PC-3 (cell line): Measurements from ENCODE around the gene UBA1. TPM values are rescaled to one million over a fixed set of nuclear protein-coding genes. Genes with fewer than 3 reads are reported as not detected.

Experiments used
- ATAC-seq: fragments of 200-7000 bp; cut with Tn5 transposase; 2 replicates; pipeline ENCODE4 v1.9.1; 2020; ENCODE audit warnings: mild to moderate bottlenecking, moderate library complexity
- BruUV-seq: library from RNA; stranded (reverse); fragments of 400-500 nt; replicated peaks from 2 replicates; lab custom pipeline; 2021; lab: Mats Ljungman, UMichigan
- CTCF ChIA-PET: fragments of 300-600 bp; sonication (Branson Sonifier 250); formaldehyde crosslinking; loops from one replicate; lab custom pipeline; 2022; ENCODE audit warnings: antibody characterized with exemption; lab: Charles Lee
- POLR2A ChIA-PET: fragments of 300-600 bp; sonication (Branson Sonifier 250); formaldehyde crosslinking; loops from one replicate; lab custom pipeline; 2022; ENCODE audit warnings: antibody characterized with exemption; ENCODE audit not compliant: unreplicated experiment; lab: Charles Lee
- DNase-seq: peaks from one replicate; pipeline ENCODE4 v3.0.0-alpha.2; 2015
- H2AFZ ChIP-seq: fragments of 300-600 bp; sonication (generic); 2 replicates; pipeline ENCODE4 v1.6.0; 2016; ENCODE audit warnings: antibody characterized with exemption, low read length
- H3F3A ChIP-seq: fragments of 300-600 bp; sonication (generic); one replicate; pipeline ENCODE4 v1.6.0; 2017; ENCODE audit warnings: antibody characterized with exemption, low read length, control low read depth, mild to moderate bottlenecking; ENCODE audit not compliant: unreplicated experiment
- H3K27ac ChIP-seq: fragments of 300-600 bp; sonication (generic); 2 replicates; pipeline ENCODE4 v1.5.1; 2016; ENCODE audit warnings: mild to moderate bottlenecking, low read length
- H3K27me3 ChIP-seq: fragments of 300-600 bp; sonication (generic); 2 replicates; pipeline ENCODE4 v1.6.1; 2016; ENCODE audit warnings: low read length, mixed read lengths
- H3K36me3 ChIP-seq: fragments of 300-600 bp; sonication (generic); 2 replicates; pipeline ENCODE4 v1.6.1; 2016; ENCODE audit warnings: low read depth, mixed run types, low read length, mixed read lengths
- H3K4me1 ChIP-seq: fragments of 300-600 bp; sonication (generic); 2 replicates; pipeline ENCODE4 v1.5.1; 2016; ENCODE audit warnings: low read length; ENCODE audit not compliant: insufficient read depth
- H3K4me2 ChIP-seq: fragments of 300-600 bp; sonication (generic); 2 replicates; pipeline ENCODE4 v1.6.0; 2016; ENCODE audit warnings: low read length
- H3K4me3 ChIP-seq: fragments of 300-600 bp; sonication (generic); 2 replicates; pipeline ENCODE4 v1.5.1; 2016; ENCODE audit warnings: mild to moderate bottlenecking, low read length, mixed read lengths
- H3K79me2 ChIP-seq: fragments of 300-600 bp; sonication (generic); 2 replicates; pipeline ENCODE4 v1.6.1; 2017; ENCODE audit warnings: low read length, mixed read lengths
- H3K9ac ChIP-seq: fragments of 300-600 bp; sonication (generic); 2 replicates; pipeline ENCODE4 v1.6.0; 2016; ENCODE audit warnings: mild to moderate bottlenecking, low read length
- H3K9me2 ChIP-seq: fragments of 300-600 bp; sonication (generic); replicated peaks from 2 replicates; pipeline ENCODE4 v1.6.1; 2016; ENCODE audit warnings: mixed run types, low read length, mixed read lengths
- H3K9me3 ChIP-seq: fragments of 300-600 bp; sonication (generic); 2 replicates; pipeline ENCODE4 v1.6.1; 2016; ENCODE audit warnings: low read length, mixed read lengths
- H4K20me1 ChIP-seq: fragments of 300-600 bp; sonication (generic); 2 replicates; pipeline ENCODE4 v1.6.1; 2016; ENCODE audit warnings: low read length, mixed read lengths
- CTCF ChIP-seq: fragments of 300-600 bp; sonication (generic); conservative IDR thresholded peaks from 2 replicates; pipeline ENCODE4 v1.5.1; 2017; ENCODE audit warnings: antibody characterized with exemption, low read depth, mild to moderate bottlenecking, low read length
- EZH2 ChIP-seq: fragments of 300-600 bp; sonication (generic); IDR thresholded peaks from one replicate; pipeline ENCODE4 v1.6.1; 2017; ENCODE audit warnings: antibody characterized with exemption, mild to moderate bottlenecking, low read length; ENCODE audit not compliant: unreplicated experiment
- EZH2phosphoT487 ChIP-seq: fragments of 300-600 bp; sonication (generic); IDR thresholded peaks from 2 replicates; pipeline ENCODE4 v1.6.1; 2018; ENCODE audit warnings: mild to moderate bottlenecking, antibody characterized with exemption, low read length, borderline replicate concordance
- intact Hi-C: fragments of 100-400 bp; cut with micrococcal nuclease; formaldehyde crosslinking; loops from 2 replicates; pipeline ENCODE4 v1.9.0; 2023
- total RNA-seq: library from RNA; depleted of rRNA; stranded (reverse); fragments of >200 nt; gene quantifications from 2 replicates; pipeline ENCODE4 v1.2.3, GENCODE V29; 2014

UBA1 gene
- total RNA-seq, 1 experiment from 2014 or later, result 282 TPM

DNA sequence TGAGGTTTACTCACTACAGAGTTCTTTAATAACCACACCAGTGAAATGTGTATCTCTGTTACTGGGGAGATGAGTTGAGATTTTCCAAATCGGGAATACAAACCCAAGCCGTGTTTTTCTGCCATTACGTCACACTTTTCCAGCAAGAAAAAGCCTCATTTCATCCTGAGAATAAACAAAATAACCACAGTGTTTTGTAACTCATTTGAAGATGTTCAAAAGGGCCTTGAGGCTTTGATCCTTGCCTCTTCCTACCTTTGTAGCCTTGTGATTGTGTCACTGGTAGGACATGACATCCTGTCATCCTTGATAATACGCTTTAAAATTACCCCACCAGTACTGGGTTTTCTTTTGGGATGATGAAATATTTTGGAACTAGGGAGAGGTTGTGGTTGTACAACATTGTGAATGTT is 42.1 kb downstream of the UBA1 start:
- H3K4me1 ChIP-seq, result peaks cover 9% of the 10 kb centered on the region
- DNase-seq, result no peak
- no peaks in the 10 kb centered on the region for H3K27me3 ChIP-seq
- BruUV-seq, result no TSS peak
- no peak overlapping the region for H3K9ac ChIP-seq
- no peak overlapping the region for H2AFZ ChIP-seq
- intact Hi-C loops, result loop anchor here (5.0 kb wide), 1 partner anchor 77 kb away; no protein-coding TSS in a partner anchor
- H3K4me2 ChIP-seq, result no peak overlapping the region
- POLR2A ChIA-PET, result no interaction called here
- no peak for ATAC-seq
- H3K79me2 ChIP-seq, result peaks cover 45% of the 10 kb centered on the region
- CTCF ChIA-PET, result no interaction called here
- no peaks in the 10 kb centered on the region; the same call in 1 of the 2 replicates for H3K36me3 ChIP-seq
- H3K27ac ChIP-seq, result no peak overlapping the region
- TF ChIP-seq EZH2, result no peak
- no peak for TF ChIP-seq CTCF
- TF ChIP-seq EZH2phosphoT487, result no peak
- no peaks in the 10 kb centered on the region for H3F3A ChIP-seq
- H3K4me3 ChIP-seq, result no peak overlapping the region
- H3K9me2 ChIP-seq, result no peaks in the 10 kb centered on the region
- no peaks in the 10 kb centered on the region for H4K20me1 ChIP-seq
- no peaks in the 10 kb centered on the region for H3K9me3 ChIP-seq

GRCh38 chrX:47239199-47239598 is 45.6 kb downstream of the UBA1 start:
- BruUV-seq, result no TSS peak
- POLR2A ChIA-PET, result no interaction called here
- intact Hi-C loops, result loop anchor here (5.0 kb wide), 1 partner anchor 73 kb away; no protein-coding TSS in a partner anchor

More at GRCh38 chrX:47239199-47239598, 45.6 kb downstream of the UBA1 start:
- no peak overlapping the region for H3K4me3 ChIP-seq
- no peak overlapping the region for H2AFZ ChIP-seq
- peaks cover 4% of the 10 kb centered on the region; the same call in 1 of the 2 replicates for H3K36me3 ChIP-seq
- ATAC-seq (no peak), DNase-seq (no peak)
- H3K27me3 ChIP-seq, result no peaks in the 10 kb centered on the region
- CTCF ChIA-PET, result no interaction called here
- H3K27ac ChIP-seq, result no peak overlapping the region
- H3K4me2 ChIP-seq, result no peak overlapping the region
- no peaks in the 10 kb centered on the region; the same call in 1 of the 2 replicates for H3K4me1 ChIP-seq
- H3K9me3 ChIP-seq, result no peaks in the 10 kb centered on the region
- no peaks in the 10 kb centered on the region for H3K9me2 ChIP-seq
- H3K9ac ChIP-seq, result no peak overlapping the region
- TF ChIP-seq EZH2 (no peak), CTCF (no peak), EZH2phosphoT487 (no peak)
- no peaks in the 10 kb centered on the region for H3F3A ChIP-seq
- no peaks in the 10 kb centered on the region for H4K20me1 ChIP-seq
- peaks cover 32% of the 10 kb centered on the region for H3K79me2 ChIP-seq
